MV-4-11 (cell line): ENCODE data around the gene ANK2.

Experiments used
- DNase-seq: peaks from one replicate; lab custom pipeline; 2025; lab: John Stamatoyannopoulos, UW

ANK2 gene

DNA sequence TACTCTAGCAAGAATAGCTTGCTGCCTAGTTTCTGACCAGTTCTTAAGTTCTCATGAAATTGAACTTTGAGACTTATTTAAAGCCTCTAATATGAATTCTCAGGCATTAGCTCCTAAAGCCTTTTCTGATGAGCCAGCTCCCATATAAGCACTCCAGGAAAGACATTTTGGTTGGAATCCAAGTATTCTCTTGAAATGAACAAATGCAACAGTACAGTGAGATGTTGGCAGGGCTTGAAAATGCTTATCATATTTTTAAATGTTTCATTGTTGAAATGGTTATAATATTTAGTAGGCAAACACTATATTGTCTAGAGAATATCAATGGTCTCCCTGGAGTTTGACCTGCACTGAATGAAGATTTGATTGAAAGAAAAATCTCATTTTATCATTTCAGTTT is 240.3 kb downstream of the ANK2 start:
- DNase-seq, result no peak

DNA sequence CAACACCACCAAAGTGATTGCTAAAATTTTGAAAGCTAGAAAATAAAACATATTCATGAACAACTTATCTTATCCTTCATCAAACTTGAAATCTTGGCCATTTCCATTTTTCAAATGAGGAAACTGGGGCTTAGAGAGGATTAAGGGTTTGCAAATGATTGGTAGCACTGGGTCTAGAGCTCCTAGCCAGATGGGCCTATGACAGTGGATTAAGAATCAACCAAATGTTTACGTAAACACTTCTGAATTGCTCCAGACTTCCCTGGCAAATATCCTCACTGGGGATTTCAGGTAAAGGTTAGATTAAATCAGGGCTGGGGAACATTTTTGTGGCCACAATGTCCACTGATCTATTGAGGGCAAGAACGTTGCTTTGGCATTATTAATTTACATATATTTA is 241.2 kb downstream of the ANK2 start:
- DNase-seq, result peak; percentile 0

DNA sequence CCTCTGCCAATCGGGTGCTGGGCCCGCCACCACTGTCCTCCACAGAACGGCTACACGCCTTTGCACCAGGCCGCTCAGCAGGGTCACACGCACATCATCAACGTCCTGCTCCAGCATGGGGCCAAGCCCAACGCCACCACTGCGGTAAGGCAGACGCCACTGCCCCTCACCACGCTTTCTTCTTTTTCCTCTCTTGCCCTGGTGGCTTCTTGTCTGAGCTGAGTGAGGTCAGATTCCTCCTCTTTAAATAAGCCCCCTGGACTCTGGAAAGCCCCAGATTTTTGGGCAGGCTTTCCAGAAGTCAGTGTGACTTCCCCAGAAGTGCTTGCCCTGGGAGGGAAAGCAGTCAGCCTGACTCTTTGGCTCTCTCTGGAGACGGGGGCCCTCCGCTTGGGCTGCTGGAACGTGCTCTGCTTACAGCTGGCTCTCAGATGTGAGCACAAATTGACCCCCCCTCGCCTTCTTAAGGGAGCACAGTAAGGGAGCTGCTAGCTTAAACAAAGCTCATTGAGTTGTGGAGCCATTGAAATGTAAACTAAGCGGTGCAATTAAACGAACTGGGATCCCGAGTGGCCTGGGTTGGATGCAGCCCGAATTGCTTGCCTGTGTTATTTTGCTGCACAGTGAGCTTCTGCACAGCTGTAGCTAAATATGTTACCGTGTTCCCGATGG is 243.1 kb downstream of the ANK2 start:
- DNase-seq, result no peak

DNA sequence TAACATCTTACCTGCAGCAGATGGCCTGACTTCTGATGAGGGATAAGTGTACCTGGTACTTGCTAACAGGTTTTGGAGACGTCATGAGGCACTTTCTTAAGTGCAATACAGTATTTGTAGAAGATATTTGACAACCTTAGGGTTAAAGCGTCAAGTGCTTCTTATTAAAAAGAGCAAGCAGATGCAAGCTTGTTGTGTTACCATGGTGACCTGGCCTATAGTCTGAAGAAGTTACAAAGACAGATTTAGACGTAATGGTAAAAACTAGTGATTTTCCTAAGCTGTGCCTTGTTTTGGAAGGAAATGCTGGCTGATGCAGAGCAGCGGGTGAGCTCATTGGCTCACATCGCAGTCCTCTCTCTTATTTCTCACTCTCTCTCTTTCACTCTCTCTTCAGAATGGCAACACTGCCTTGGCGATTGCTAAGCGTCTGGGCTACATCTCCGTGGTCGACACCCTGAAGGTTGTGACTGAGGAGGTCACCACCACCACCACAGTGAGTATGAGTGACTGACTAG is 243.6 kb downstream of the ANK2 start:
- DNase-seq, result no peak

DNA sequence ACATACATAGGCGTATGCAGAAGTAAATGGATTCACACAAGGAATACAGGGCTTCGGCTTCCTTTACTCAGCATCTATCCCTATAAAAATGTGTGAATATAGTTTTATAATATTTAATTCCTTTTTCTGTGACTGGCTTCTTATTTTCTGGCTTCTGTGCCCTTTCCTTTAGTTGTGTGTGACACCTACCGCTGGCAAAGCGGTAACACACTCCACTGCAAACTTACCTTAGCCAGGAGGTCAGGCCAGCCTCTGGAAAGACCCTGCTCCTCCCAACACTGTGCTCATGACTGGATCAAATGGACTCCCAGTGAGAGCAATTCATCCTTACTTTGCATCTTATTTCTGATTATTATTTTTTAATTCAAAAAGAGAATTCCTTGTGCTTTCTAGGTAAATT is 244.2 kb downstream of the ANK2 start:
- no peak for DNase-seq

DNA sequence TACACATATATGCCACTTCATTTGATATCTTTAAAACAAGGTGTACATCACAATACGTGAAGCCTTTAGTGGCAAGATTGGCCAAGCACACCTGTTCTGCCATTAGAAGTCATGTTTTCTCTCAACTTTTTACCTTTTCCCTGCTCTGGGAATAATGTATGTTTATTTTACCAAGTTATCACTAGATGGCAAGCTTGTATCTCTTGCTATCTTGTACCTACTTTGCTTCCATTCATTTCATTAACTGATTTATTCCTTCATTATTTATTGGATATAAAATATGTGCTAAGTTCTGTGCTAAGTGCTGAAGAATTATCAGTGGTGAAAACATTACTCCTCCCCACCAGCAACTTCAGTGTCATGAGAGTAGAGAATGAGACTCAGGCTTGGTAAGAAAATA is 245.5 kb downstream of the ANK2 start:
- no peak for DNase-seq

DNA sequence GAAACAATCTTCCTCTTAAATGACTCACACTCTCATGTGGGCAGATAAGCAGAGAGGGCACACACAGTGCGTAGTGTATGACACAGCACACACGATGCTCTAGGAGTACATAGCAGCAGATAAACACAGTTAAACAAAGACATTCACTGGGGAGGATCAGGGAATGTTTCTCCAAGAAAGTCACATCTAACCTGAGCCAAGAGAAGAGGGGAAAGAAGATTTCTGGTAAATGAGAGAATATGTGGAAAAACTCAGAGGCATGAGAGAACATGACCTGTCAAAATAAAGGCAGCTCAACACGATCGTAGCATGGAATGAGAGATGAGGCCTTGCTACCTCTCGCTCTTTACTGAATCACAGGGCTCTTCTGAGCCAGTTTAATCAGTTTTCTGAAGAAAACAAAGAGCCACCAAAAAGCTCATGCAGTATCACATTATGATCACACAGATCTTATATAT is 251.0 kb downstream of the ANK2 start:
- DNase-seq, result no peak

DNA sequence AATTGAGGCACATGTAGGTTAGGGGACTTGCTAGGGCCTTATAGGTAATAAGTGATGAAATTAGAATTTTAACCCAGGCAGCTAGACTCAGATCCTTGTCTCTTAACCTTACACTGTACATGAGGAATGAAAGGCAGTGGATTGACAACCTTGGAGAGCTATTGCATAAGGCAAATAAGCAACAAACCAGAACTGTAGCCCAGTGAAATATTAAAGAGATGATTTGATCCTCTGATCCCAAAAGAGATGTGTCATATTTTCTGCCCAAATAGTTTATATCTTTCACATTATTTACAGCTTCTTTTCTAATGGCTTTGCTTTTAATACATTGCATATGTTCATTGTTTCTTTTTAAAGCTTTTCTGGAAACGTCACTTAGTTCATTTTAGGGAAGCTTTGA is 252.6 kb downstream of the ANK2 start:
- no peak for DNase-seq

DNA sequence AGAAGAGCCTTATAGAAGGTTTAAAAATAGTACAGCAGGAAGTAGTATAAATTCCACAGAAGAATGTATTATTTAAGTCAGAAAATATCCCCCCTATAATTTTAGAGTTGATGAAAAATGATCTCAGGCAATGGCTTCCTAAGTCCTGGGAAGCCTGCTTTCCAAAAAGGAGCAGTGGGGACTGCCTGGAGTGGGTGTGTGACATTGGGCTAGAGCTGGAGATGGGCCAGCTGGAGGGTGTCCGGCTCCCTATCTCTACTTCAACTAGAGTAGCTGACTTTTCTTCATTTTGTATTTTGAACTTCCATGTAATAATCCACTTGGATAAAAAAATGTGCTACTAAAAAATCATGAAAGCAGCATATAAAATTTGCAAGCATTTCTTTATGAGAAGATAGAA is 253.9 kb downstream of the ANK2 start:
- no peak for DNase-seq

DNA sequence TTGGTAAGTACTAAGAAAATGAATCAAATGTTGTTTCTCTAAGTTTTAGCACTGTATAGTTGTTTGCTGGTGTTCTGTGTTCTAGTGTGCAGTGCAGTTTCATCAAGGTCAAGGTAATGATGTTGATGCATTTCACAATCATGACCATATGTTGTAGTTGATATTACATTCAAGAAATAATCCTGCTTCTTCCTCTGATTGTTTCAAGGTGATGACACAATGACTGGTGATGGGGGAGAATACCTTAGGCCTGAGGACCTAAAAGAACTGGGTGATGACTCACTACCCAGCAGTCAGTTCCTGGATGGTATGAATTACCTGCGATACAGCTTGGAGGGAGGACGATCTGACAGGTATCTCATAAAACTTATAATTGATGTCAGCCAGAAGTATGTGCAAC is 261.6 kb downstream of the ANK2 start:
- no peak for DNase-seq

DNA sequence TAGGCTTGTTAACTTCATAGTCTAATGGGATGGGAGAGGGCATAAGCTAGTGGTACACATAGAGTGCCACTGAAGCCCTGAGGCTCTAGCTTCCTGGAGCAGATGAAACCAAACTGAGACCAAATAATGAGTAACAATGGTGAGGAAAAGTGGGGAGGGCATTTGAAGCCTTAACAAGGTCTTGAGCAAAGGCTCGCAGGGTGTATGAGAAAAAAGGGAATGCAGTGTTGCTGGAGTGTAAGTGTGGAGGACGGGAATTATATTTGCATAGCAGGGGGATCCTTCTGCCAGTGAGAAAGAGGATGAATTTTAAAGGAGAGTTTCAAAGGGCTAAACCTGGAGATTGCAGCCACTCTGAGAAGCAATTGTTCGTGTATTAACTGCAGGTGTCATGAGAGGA is 263.1 kb downstream of the ANK2 start:
- DNase-seq, result no peak

DNA sequence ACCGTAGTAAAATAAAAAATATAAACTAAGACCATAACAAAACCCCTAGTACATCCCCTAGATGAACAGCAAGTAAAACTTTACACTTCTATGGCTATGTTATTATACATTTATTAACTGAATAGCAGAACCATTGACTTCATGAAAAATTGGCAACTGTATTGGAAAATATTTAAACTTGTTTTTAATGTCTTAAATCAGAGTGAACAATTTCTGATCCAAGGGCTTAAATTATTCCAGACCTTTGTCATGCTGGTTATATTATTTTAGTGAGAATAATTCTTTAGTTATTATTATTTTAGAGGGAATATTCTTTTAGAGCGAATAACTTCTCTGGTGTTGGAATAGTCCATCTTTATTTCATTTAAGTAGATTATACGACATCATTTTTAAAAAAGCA is 265.0 kb downstream of the ANK2 start:
- no peak for DNase-seq

DNA sequence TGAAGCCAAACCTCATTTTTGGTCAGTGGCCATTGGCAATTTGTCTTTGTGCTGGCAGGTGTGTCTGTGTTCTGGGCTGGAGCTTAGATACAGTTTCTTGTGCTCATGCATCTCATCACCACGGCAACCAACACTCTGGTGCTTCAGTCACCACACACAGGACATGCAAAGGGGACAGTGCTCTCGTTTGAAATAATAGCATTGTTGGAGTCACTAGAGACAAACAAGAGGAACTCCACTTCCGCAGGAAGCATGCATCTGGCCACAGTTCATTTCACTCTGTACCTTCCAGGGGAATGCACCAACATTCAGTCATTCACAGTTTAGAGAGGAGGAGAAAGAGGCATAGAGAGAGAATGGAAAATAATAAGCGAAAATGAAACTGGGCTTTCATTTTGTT is 267.4 kb downstream of the ANK2 start:
- DNase-seq, result no peak

DNA sequence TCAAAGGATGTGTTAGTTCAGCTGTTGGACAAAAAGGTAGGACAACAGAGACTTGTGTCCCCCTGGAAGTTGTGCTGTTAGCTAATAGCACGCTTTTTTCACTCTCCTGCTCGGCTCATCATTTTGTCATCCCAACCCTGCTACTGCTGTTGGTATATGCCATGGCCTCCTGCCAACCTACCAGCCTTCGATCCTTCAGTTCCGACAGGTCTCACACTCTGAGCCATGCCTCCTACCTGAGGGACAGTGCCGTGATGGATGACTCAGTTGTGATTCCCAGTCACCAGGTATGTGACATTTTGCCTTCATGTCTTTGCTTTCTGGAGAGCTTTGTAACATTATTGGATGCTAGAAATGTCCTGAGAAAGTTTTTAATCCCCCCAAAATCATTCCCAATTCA is 268.1 kb downstream of the ANK2 start:
- DNase-seq, result no peak

DNA sequence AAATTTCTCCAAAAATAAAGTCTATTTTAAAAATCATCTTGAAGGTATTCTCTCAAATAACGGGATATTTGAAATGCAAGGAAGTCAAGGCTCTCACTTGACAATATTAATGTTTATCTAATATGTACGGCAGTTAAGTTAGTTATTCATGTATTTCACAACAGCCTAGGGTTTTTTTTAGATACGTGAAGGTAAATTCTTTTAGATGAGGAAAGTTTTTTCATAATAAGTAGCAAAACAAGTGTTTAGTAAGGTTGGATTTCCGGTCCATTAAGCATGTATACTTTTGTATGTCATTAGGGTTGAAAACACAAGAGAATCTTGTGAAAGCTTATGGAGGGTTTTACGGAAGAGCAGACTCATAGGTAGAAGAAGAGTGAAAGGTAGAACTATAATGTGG is 273.3 kb downstream of the ANK2 start:
- DNase-seq, result no peak

DNA sequence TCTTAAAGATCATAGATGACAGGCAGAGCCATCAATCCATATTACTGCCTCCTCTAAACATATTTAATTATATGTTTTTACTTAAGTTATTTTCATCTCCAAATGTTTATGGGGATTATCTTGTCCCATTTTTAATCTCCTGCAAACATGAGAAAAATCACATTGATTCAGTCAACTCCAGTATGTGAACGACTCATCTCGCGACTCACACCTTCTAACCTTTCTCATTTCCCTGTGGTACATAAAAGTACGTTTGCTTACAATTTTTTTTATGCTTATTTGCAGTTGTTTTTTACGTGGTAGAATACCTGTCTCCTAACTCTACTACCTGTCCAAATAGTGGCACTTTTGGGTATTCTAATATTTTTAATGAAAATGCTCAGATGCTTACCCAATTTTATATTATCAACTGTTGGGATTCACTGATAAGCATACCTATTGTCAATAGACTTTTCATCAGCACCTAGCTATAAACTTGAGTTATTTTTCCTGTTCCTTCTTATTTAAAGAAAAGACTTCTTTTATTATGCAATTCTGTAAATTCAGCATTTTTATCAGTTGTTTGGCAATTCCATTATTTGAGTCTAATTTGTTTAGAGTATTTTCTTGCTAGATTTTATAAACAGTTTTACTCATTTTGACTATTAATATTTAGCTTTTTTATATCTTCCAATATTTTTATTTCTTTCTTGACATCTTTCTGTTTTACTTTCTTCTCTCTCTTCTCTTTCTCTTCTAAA is 276.6 kb downstream of the ANK2 start:
- DNase-seq, result no peak

DNA sequence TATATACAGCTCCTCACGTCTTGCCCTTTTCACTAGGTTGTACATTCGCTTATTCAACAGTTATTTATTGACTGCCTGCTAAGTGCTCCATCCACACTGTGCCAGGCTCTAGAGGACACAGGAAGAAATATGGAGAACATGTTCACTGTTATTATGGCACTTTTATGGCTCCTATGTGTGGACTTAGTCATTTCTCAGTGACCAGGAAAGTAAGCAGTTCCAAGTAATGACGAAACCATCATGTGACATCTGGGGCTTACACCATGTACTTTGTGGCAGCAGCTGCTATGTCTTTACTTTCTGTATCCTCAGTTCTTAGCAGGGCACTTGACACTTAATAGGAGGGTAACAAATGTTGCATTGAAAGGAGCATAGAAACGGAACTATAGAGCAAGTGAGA is 278.0 kb downstream of the ANK2 start:
- DNase-seq, result peak; percentile 52

DNA sequence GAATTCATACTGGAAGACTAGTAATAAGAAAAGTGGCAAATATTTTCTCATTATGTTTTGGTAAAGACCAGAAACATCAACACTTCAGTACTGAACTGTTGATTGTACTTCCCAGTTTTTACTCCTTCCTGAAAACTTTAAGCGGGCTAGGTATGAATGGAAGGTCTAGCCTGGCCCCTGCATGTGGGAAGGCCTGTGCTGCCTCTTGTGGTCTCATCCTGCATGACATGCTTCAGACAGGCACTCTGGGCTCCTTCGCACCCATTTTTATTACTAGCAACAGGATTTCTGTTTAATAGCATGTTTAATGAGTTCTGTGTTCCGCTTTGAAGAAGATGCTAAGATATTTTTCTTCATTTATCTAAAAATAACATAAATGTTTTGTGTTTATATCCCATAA is 279.1 kb downstream of the ANK2 start:
- no peak for DNase-seq

DNA sequence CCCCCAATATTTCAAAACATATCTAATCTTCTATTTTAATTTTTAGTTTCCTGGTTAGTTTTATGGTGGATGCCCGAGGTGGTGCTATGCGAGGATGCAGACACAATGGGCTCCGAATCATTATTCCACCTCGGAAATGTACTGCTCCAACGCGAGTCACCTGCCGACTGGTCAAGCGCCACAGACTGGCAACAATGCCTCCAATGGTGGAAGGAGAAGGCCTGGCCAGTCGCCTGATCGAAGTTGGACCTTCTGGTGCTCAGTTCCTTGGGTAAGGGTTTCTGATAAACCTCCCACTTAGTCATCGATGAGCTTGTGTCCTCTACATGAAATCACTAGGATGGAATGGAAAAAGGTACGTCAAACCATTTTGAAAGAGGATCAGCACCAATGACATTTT is 280.7 kb downstream of the ANK2 start:
- DNase-seq, result no peak

DNA sequence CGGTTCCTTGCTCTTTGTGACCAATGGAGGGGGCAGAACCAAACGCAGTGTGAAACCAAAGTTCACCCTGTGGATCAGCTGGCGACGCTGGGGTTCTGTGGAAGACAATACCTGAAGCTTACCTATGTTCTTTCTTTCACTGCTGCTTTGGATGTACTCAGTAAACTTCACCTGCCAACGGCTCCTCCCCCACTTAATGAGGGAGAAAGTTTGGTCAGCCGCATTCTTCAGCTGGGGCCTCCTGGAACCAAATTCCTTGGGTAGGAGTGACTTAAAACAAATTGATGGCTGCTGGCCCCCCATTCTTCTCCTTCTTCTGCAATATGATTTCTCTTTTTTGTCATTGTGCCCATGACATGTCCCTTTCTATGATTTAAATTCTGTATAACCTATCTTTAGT is 282.4 kb downstream of the ANK2 start:
- no peak for DNase-seq

DNA sequence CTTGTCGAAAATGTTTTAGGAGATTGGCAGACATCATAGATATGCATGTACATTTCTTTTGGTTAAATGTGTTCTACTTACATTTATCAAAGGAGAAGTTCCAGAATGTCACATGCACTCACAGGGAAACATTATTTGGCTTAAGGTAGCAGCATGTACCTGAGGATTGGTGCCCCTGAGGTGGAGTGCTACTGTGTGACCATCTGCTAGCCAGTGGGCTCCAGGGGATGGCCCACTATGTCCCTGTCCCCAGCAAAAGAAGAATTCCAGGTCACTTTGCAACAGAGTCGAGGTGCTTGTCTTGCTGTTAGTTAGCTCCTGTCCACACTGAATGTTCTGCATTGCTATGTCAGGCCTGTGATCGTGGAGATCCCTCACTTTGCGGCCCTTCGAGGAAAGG is 283.2 kb downstream of the ANK2 start:
- DNase-seq, result no peak

DNA sequence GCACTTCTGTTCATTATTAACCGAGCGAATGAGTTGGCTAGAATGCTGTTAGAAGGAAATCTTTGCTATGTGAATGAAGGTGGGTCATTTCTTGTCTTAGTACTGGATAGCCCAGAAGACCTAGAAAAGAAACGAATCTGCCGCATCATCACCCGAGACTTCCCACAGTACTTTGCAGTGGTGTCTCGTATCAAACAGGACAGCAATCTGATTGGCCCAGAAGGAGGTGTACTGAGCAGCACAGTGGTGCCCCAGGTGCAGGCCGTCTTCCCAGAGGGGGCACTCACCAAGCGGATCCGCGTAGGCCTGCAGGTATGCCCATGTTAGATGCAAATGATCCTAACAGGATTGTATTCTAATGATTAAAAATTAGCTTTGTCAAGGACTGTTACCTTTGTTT is 286.3 kb downstream of the ANK2 start:
- no peak for DNase-seq

DNA sequence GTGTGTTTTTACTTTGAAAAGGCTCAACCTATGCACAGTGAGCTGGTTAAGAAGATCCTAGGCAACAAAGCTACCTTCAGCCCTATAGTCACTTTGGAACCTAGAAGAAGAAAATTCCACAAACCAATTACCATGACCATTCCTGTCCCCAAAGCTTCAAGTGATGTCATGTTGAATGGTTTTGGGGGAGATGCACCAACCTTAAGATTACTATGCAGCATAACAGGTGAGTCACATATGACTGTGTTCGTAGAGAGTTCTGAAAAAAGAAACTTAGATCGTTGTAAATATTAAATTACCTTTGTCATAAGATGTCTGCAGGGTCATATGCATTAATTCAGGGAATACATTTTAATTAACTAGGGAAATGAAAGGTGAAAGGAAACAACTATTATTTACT is 287.1 kb downstream of the ANK2 start:
- DNase-seq, result no peak

DNA sequence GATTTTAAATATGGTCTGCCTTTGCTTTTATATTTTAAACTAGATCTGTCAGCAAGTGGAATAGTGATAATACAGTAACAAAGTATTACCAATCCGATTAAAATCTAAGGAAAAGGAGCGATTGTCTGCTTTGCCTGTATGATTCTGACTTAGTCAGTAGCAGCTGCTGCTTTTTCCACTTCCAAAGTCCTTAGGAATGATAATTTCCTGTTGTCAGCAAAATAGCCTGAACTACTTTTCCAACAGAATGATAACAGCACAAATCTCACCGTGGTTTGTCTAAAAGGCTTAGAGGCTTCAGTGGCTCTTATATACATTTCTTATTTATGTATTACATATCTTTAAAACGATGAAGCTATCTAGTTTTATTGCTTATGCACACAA is 290.0 kb downstream of the ANK2 start:
- DNase-seq, result no peak
